A549 (cell line): Measurements from ENCODE around the gene SCNN1A.

Experiments
- HDAC2 ChIP-seq: fragments of 200-600 bp; sonication (generic); IDR thresholded peaks from 2 replicates; pipeline ENCODE4 v1.6.1; 2016
- MAFK ChIP-seq: fragments of 450-650 bp; IDR thresholded peaks from 2 replicates; pipeline ENCODE4 v1.6.1; 2014; ENCODE audit not compliant: partially characterized antibody
- NFE2L2 ChIP-seq: fragments of 150-350 bp; conservative IDR thresholded peaks from 2 replicates; pipeline ENCODE4 v1.6.1; 2014; ENCODE audit warnings: low read length
- NPAS2 ChIP-seq: fragments of 250-450 bp; sonication (Bioruptor Pico); IDR thresholded peaks from 2 replicates; pipeline ENCODE4 v1.8.0; 2022; ENCODE audit warnings: mild to moderate bottlenecking, moderate library complexity, borderline replicate concordance
- PHF8 ChIP-seq: fragments of 200-600 bp; sonication (generic); IDR thresholded peaks from 2 replicates; pipeline ENCODE4 v1.6.1; 2016; ENCODE audit warnings: low read depth, mild to moderate bottlenecking, antibody characterized with exemption, moderate library complexity, borderline replicate concordance
- POLR2A ChIP-seq: IDR thresholded peaks from 2 replicates; pipeline ENCODE4 v1.6.1; 2012; ENCODE audit warnings: mild to moderate bottlenecking, low read length
- POLR2AphosphoS2 ChIP-seq: conservative IDR thresholded peaks from 2 replicates; pipeline ENCODE4 v1.6.1; 2012; ENCODE audit warnings: low read length, improper control_type of control experiment, inconsistent platforms
- RFX5 ChIP-seq: fragments of 450-650 bp; IDR thresholded peaks from 2 replicates; pipeline ENCODE4 v1.7.1; 2014; ENCODE audit warnings: antibody characterized with exemption, mild to moderate bottlenecking, moderate library complexity
- SREBF2 ChIP-seq: fragments of 450-650 bp; IDR thresholded peaks from 2 replicates; pipeline ENCODE4 v1.6.1; 2014; ENCODE audit warnings: mild to moderate bottlenecking, moderate library complexity
- TF ChIP-seq, protein P1 (sequence below): IDR thresholded peaks from 2 replicates; pipeline ENCODE4 v1.6.1; 2012; ENCODE audit warnings: low read depth, borderline replicate concordance
- TF ChIP-seq, protein P2 (sequence below): fragments of 250-450 bp; sonication (Bioruptor Pico); IDR thresholded peaks from 2 replicates; pipeline ENCODE4 v1.5.0; 2020; ENCODE audit warnings: low read depth, mild to moderate bottlenecking, moderate library complexity
- TF ChIP-seq, protein P3 (sequence below): fragments of 150-350 bp; IDR thresholded peaks from 2 replicates; pipeline ENCODE4 v1.6.1; 2014; ENCODE audit warnings: low read depth, mild to moderate bottlenecking, low read length
- TF ChIP-seq, protein P4 (sequence below): fragments of >200 bp; sonication (Bioruptor Twin); formaldehyde crosslinking; IDR thresholded peaks from 3 replicates; pipeline ENCODE4 v1.5.1; 2016
- TF ChIP-seq, protein P5 (sequence below): IDR thresholded peaks from 2 replicates; pipeline ENCODE4 v1.6.1; 2012

DNA sequence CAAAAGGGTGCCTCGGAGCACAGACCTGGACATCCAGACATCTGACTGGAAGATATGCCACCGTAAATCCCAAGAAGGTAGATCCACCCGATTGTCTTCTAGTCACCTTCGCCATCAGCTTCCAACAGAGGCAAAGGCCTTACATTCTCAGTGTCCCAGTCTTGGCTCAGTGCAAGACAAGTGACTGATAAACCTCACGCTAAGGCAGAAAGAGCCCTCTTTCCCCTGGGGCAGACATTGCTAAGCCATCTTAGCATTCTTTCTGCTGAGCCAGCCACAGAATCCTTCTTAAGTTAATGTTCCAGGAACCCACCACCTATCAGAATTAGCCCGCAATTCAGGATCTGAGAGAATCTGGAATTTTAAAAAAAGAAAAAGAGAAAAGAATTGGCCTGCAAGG is 69.2 kb downstream of the SCNN1A start:
- TF ChIP-seq, protein P1, sequence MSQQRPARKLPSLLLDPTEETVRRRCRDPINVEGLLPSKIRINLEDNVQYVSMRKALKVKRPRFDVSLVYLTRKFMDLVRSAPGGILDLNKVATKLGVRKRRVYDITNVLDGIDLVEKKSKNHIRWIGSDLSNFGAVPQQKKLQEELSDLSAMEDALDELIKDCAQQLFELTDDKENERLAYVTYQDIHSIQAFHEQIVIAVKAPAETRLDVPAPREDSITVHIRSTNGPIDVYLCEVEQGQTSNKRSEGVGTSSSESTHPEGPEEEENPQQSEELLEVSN: no peak
- no peak for TF ChIP-seq POLR2A
- no peak for TF ChIP-seq PHF8
- TF ChIP-seq, protein P2, sequence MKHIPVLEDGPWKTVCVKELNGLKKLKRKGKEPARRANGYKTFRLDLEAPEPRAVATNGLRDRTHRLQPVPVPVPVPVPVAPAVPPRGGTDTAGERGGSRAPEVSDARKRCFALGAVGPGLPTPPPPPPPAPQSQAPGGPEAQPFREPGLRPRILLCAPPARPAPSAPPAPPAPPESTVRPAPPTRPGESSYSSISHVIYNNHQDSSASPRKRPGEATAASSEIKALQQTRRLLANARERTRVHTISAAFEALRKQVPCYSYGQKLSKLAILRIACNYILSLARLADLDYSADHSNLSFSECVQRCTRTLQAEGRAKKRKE (CRISPR knock-in tag): no peak
- TF ChIP-seq, protein P3, sequence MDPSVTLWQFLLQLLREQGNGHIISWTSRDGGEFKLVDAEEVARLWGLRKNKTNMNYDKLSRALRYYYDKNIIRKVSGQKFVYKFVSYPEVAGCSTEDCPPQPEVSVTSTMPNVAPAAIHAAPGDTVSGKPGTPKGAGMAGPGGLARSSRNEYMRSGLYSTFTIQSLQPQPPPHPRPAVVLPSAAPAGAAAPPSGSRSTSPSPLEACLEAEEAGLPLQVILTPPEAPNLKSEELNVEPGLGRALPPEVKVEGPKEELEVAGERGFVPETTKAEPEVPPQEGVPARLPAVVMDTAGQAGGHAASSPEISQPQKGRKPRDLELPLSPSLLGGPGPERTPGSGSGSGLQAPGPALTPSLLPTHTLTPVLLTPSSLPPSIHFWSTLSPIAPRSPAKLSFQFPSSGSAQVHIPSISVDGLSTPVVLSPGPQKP: no peak
- TF ChIP-seq, protein P4, sequence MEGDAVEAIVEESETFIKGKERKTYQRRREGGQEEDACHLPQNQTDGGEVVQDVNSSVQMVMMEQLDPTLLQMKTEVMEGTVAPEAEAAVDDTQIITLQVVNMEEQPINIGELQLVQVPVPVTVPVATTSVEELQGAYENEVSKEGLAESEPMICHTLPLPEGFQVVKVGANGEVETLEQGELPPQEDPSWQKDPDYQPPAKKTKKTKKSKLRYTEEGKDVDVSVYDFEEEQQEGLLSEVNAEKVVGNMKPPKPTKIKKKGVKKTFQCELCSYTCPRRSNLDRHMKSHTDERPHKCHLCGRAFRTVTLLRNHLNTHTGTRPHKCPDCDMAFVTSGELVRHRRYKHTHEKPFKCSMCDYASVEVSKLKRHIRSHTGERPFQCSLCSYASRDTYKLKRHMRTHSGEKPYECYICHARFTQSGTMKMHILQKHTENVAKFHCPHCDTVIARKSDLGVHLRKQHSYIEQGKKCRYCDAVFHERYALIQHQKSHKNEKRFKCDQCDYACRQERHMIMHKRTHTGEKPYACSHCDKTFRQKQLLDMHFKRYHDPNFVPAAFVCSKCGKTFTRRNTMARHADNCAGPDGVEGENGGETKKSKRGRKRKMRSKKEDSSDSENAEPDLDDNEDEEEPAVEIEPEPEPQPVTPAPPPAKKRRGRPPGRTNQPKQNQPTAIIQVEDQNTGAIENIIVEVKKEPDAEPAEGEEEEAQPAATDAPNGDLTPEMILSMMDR: no peak
- 0 out of 2 replicates have a peak, but pooled peaks have one; percentile 10 for TF ChIP-seq POLR2AphosphoS2
- TF ChIP-seq NFE2L2: no peak
- TF ChIP-seq MAFK: no peak
- TF ChIP-seq, protein P5, sequence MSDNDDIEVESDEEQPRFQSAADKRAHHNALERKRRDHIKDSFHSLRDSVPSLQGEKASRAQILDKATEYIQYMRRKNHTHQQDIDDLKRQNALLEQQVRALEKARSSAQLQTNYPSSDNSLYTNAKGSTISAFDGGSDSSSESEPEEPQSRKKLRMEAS: no peak
- no peak for TF ChIP-seq RFX5
- TF ChIP-seq SREBF2: no peak
- TF ChIP-seq NPAS2 (CRISPR knock-in tag): no peak
- TF ChIP-seq HDAC2: no peak
